GM21360 (cell line): ENCODE results near the gene GLT1D1.

ENCODE experiments used
- ATAC-seq: cut with Tn5 transposase; IDR thresholded peaks from one replicate; pipeline ENCODE4 v1.9.1; 2021; ENCODE audit warnings: mild to moderate bottlenecking, moderate library complexity; ENCODE audit not compliant: unreplicated experiment

The GLT1D1 gene

DNA sequence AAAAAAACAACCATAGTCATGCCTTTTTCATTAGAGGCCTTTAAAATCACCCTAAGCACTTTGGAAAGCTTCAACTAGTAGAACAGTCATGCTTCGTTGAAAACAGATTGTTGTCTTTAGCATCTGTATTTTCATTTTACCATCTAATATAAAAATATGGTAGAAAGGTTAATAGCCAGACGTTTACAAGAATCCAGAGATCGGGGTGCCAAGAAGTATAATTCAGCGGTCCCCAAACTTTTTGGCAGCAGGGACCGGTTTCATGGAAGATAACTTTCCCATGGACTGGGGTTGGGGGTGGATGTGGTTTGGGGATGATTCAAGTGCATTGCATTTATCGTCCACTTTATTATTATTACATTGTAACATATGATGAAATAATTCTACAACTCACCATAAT lies 138.4 kb downstream of the GLT1D1 start:
- no peak for ATAC-seq

DNA sequence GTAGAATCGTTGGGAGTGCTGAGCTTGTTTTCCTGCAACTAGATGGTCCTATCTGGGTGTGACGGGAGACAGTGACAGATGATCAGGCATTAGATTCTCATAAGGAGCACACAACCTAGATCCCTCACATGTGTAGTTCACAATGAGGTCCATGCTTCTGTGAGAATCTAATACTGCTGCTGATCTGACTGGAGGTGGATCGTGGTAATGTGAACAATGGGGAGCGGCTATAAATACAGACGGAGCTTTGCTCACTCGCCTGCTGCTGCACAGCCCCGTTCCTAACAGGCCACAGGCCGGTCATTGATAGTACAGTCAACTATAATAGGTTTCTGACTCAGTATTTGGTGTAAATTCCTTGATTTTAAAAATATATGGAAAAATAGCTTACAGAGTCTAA lies 138.8 kb downstream of the GLT1D1 start:
- ATAC-seq = no peak

DNA sequence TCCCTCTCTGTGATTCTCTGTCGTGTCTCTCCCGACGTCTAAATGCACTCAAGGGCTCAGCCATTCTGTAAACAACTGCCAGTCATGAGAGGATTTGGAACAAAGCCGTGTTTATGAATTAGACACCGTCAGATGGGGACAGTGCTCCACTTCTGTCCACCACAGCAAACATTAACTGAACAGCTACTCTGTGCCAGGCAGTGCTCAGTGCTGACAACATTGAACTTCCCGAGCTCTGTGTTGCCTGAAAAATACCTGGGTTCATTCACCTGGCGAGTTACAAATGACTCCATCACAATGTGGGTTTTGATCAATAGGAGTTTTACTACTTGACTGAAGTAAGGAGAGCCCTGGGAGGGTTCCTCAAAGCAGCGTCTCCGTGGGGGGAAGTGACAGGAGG lies 139.3 kb downstream of the GLT1D1 start:
- ATAC-seq = no peak

DNA sequence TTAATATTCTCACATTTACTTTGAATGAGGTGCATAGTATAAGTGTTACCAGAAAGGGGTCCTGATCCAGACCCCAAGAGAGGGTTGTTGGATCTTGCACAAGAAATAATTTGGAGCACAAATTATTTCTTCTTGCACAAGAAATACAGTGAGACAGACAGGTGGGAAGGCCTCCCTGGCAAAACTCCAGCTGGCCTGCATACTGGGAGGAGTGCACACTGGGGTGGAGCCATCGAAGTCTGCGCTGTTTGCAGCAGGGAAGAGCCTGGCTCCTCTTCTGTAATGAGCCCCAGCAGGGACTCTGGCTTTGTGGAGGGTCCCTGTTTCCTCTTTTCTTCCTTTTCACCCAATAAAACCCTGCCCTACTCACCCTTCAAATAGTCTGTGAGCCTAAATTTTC lies 141.6 kb downstream of the GLT1D1 start:
- no peak for ATAC-seq

DNA sequence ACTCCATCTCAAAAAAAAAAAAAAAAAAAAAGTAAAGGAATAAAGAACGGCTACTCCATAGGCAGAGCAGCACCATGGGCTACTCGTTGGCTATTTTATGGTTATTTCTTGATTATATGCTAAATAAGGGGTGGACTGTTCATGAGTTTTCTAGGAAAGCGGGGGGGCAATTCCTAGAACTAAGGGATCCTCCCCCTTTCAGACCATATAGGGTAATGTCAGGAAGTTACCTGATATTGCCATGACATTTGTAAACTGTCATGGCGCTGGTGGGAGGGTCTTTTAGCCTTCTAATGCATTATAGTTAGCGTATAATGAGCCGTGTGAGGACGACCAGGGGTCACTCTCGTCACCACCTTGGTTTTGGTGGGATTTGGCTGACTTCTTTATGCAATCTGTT lies 142.3 kb downstream of the GLT1D1 start:
- no peak for ATAC-seq

DNA sequence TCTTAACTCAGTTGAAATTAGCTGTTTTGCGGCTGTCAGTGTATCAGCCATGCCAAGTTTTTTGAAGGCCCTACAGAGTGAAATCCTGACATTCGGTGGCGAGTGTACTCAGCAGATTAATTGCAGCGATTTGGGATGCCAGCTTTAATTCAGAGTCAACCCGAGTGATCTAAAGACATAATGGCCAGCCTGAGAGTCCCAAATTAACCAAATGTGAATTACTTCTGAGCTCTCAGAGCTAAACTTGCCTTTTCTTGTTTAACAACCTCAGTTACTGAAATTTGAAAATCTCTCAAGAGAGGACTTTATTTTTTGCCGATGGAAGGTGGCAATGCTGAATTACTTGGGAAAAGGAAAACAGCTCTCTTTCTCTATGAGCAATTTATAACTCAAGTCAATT lies 148.5 kb downstream of the GLT1D1 start:
- ATAC-seq = no peak

DNA sequence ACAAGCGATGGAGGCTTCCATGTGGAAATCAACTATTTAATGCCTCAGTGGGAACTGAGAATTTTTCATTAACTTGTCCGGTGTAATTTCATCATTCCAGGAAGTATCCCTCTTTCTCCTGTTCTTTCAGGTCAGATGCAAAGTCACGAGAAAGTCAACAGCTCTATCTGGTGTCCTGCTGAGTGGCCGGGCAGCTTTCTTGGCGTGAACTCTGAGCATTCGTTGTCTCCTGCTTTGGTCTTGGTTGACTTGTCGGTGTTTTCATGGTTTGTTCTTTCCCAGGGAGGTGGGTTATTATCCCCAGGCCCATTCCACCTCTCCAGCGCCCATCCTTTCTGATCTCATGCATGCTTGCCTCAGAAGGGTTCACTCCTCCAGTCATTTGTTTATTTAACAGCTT lies 149.1 kb downstream of the GLT1D1 start:
- ATAC-seq = no peak

DNA sequence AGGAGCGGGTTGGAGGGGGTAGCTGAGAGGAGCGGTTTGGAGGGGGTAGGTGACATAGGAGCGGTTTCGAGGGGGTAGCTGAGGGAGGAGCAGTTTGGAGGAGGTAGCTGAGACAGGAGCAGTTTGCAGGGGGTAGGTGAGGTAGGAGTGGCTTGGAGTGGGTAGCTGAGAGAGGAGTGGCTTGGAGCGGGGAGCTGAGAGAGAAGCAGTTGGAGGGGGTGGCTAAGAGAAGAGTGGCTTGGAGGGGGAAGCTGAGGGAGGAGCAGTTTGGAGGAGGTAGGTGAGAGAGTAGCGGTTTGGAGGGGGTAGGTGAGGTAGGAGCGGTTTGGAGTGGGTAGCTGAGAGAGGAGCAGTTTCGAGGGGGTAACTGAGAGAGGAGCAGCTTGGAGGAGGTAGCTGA lies 152.1 kb downstream of the GLT1D1 start:
- ATAC-seq = no peak

DNA sequence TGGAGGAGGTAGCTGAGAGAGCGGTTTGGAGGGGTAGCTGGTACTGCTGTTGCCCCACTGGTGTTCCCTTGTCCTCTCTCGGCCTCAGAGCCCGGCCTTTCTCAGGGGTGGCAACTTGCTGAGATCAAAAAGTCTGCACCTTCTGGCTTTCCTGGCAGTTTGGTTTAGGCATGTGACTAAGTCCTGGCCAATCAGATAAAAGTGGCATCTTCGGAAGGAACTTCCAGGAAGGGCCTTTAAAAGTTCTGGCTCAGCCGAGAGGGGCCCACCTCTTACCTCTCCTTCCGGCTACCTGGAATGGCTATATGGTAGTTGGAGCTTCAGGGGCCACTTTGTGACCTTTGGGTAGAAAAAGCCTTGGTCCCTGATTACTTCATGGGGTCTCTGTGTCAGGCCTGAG lies 152.6 kb downstream of the GLT1D1 start:
- no peak for ATAC-seq

DNA sequence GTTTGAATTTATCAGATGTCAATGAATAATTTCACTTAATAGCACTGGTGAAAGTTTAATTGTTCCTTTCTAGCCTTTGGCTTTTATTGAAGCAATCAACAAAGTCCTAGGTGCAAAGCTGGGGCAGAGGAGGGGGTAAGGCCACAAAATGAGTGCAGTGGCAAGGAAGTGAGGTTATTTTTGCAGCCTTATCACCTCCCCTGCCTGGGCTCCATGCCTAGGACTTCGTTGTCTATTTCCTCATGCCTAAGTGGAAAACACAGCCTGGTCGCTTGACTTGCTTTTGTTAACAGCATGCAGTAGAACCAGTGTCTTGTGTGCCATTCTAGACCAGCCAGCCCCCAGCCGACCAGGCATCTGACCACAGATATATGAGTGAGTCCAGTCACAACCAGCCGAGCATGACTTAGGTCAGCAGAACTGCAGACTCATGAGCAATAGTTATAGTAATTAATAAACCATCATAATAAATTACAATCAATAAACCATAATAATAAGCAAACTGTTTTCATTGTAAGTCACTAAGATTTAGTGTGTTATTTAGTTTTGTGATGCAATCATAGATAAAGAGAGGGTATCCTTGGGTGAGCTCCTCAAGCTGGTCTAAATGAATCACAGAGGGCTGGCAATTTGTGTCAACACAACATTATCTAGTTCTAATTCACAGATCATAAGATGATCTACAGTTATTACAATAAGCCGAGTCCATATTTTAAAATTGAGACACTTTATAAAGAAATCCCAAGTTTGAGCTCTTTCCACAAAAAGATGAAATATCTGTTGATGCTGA lies 156.8 kb downstream of the GLT1D1 start:
- no peak for ATAC-seq

DNA sequence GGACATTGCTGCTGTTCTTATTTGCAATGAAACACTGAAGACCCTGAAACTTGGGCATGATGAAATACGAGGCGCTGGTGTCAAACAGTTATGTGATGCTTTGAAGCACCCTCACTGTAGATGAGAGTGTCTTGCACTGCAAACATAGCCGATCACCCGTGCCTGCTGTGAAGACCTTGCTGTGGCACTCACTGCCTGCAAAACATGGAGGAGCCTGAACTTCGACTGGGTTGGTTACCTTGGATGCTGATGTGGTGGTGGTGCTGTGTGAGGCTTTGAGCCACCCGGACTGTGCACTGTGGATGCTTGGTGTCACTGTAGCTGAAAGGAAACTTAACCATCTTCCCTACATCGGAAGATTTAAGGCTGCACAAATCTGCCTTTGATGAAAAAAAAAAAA lies 162.9 kb downstream of the GLT1D1 start:
- ATAC-seq = no peak

DNA sequence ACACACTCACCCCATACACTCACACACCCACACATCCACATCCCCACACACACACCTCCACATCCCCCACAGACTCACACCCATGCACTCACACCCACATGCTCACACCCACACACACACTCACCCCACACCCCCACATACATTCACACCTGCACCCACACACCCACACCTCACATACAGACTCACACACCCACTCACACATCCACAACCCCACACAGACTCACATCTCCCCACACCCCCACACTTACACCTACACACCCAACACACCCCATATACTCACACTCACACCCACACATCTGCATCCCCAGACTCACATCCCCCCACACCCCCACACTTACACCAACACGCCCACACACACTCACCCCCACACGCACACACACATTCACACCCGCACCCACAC lies 171.8 kb downstream of the GLT1D1 start:
- no peak for ATAC-seq

DNA sequence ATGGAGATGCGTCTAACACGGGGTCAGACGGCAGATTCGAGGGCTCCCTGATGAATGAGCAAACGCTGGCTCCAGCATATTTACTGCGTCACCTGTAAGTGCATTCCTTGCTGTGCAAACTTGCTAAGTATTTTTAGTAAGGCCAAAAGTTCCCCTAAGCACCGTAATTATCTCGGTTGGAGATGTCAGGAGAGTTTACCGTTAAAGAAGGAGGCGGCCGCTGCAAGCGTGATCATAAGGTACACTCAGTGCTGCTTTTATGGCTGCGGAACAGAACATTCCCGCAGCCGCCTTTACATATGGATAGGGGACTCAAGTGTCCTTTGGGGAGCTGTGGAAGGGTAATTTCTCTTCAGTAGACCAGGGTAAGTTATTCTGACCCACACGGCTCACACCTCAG lies 175.6 kb downstream of the GLT1D1 start:
- ATAC-seq = no peak
